ENCODE data around the gene ATP2B2.

Gene ATP2B2

DNA sequence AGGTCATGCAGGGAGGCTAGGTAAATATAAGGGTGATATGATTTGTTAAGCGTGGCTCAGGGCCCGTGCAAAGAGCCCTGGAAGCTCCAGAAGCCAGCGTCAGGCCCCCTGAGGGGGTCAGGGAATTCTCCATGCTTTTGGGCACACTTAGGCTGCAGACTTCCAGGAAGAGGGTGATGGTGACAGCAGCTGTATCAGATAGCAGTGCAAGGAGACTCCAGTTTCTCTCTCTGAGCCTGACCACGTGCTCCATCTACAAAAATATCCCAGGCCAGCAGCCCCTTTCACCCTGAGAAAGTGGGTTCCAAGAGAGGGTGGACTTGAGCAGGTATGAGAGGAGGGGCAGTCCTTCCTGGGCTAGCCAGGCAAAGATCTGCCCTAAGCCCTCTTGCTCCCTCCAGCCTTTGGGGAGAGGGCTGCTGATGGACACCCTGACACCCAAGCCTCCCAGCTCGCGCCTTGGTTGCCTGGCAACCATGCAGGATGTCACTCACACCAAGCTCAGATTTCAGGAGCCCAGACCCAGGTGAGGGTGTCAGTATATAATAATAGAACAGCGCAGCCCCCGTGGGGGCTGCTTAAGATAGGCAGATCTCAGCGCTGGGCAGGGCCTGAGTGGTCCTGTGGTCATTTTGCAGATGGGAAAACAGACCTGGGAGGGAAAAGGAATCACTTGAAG lies 35.8 kb downstream of the ATP2B2 start:
- DNase-seq (ENCODE audit: low spot score), result no peak

- no peak for DNase-seq (ENCODE audit: low spot score)
Measured at GRCh38 chr3:10468613-10469354, 36.6 kb downstream of the ATP2B2 start.

DNA sequence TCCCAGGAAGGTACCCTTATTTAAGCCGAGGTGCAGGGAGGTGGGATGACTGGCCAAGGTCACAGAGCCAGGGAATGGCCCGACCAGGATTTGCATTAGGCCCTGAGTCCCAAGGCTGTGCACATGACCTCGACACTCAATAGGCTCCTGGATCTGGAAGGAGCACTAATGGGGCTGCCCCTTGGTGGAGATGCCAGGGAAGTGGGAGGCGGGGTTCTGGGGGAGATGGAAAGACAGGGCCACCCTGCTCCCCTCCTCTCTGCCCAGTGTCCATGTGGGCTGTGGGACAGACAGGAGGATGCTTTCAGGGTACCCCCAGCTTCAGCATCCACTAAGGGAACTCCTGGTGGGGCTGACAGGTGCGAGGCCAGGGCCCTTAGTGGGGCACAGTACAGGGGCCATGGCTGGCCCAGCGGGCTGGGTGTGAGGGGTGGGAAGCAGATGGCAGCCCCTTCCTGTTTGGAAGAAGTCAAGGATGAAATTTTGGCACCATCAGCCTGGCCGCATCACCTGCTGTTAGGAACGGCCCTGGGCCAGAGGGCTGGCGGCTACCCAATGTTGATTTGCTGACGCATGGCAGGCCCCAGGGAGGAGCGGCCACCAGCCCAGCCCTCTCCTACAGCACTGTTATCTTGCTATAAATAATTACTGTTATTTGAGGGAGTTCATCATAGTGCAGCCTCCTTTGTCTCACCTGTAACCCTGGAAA lies 37.3 kb downstream of the ATP2B2 start:
- no peak for DNase-seq (ENCODE audit: low spot score)

- no peak for DNase-seq (ENCODE audit: low spot score)
Measured at GRCh38 chr3:10467204-10467603, 38.2 kb downstream of the ATP2B2 start.

DNA sequence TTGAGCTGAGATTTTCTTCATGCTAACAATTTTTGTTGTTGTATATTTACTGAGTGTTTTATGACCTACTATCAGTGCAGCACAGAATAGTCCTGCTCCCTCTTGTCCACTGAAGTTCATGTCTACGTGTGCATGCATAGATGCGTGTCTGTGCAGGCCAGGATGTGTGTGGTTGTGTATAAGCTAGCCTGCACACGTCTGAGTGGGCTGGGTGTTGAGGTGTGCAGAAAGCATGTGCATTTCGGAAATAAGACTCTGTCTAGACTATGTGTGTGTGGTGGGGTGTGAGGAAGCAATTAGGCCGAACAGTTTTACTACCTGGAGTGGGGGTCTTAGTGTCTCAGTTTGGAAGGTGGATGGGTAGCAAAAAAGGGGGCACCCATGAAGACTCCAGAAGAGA lies 39.2 kb downstream of the ATP2B2 start:
- DNase-seq (ENCODE audit: low spot score), result no peak

DNA sequence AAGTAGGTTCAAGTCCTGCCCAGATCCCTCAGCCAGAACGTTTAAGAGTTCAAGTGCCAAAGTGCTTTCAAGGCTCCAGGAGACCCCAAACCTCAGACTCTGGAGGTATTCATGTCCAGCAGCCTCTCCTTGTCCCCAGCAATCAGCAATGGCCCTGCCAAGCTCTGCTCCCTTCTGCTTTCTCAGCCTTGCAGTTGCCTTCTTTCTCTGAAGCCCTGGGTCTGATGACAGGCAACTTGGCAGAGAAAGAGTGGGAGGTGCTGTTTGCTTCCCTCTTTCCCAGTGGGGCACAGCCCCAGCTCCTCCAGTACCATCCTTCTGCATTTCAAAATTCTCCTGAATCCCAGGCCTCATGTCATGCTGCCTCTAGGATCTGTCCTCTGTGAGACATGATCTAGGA lies 40.2 kb downstream of the ATP2B2 start:
- DNase-seq (ENCODE audit: low spot score), result no peak

DNA sequence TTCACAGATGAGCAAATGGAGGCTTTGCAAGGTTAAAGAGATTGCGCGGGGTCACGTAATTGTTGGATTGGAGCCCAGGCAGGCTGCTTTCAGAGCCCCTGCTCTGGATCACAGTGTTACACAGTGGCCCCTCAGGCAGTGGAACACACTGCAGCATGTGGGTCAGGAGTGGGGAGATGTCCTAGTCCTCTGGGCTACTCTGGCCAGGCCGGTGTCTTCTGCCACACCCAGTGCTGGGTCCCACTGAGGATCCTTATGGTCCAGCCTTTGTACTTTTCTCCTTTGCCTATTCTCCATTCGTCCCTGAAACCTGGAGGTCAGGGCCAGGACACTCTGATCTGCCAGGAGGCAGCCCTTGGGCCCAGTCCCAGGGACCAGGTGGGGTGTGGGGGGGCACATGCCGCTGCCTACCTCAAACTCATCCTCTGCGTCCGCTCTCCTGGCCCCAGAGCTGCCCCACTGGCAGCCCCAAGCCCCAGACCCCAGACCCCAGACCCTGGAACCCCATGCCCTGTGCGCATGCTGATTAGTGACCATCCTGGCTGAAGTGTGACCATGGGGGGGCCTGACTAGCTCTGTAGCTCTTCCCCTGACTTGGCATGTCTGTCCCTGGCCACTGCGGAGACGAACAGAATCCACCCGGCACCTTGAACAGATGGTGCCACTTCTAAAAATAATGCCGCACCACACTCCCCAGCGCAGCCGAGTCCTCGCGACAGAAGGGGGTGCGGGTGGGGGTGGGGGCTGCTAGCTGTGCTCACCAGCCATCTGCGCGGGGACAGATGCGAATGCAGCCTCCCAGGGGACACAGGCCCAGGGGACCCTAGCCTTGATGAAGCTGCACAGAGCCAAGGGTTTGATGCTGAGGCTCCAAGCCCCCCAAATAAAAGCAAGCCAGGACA lies 41.6 kb downstream of the ATP2B2 start:
- peak; percentile 95 for DNase-seq (ENCODE audit: low spot score)

- no peak for DNase-seq (ENCODE audit: low spot score)
Measured at GRCh38 chr3:10462641-10463532, 42.5 kb downstream of the ATP2B2 start.

- no peak for DNase-seq (ENCODE audit: low spot score)
Measured at GRCh38 chr3:10460951-10461545, 44.3 kb downstream of the ATP2B2 start.

DNA sequence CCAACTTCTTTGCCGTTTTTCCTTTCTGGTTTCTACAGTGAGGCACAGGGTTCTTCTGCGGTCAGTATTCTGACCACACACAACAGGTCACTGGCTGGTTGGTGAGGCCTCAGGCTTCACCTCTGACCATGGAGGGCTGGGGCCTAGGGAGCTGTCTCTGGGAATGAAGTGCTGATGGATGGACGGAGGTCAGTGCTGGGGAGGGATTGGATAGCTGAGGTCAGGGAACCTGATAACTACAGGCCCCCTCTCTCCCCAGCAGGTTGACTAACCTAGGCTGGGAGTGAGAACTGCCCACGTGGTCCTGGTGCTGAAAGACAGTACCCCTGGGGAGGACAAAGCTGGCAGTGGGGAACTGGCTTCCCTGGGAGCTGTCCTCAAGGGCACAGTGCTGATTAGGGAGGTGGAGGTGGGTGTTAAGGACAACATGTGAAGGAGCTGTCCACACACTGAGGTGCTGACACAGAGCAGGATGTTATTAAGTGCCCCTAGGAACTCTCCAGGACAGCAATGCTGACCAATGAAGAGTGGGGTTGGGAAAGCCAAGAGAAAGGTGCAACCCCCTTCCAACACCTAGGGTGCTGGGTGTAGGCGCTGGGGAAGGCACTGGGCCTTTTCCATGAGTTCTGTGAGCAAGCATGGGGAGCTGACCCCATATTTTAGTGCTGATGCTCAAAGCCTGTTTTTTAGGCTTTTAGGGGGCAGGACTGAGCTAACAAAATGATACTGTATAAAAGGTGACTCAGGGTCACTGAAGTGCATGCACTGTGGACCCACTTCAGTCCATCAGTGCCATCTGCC lies 45.2 kb downstream of the ATP2B2 start:
- no peak for DNase-seq (ENCODE audit: low spot score)

DNA sequence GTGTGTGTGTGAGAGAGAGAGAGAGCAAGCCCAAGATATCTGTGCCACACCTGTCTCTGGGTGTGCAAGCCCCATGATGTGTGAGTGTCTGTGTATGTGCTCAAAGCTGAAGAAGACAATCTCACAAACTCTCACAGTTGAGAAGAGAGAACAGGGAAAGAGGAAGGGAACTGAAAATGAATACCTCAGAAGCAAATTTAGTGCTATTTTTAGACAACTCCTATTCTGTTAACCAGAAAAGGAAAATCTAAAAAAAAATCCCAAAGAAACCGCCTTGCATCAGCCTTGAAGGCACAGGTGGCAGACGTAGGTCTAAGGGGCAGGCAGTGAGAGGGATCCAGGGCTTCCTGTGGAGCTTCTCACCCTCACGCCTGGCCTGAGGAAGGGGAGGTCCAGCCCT lies 47.8 kb downstream of the ATP2B2 start:
- DNase-seq (ENCODE audit: low spot score), result no peak

DNA sequence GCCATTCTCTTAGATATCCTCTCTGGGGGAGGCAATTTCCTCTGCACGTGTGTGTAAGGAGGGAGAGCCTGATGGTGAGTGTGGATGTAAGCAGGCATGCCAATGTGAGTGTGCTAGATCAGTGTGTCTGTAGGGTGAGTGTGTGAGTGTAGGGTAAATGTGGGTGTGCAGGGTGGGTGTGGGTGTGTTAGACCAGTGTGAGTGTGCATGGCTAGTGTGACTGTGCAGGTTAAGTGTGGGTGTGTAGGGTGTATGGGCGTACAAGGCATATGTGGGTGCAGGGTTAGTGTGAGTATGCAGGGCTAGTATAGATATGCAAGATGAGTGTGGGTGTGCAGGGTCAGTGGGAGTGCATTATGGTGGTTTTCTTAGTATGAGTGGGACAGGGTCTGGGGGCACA lies 48.4 kb downstream of the ATP2B2 start:
- DNase-seq (ENCODE audit: low spot score), result no peak

- DNase-seq (ENCODE audit: low spot score), result no peak
Measured at GRCh38 chr3:10455545-10455914, 49.9 kb downstream of the ATP2B2 start.

DNA sequence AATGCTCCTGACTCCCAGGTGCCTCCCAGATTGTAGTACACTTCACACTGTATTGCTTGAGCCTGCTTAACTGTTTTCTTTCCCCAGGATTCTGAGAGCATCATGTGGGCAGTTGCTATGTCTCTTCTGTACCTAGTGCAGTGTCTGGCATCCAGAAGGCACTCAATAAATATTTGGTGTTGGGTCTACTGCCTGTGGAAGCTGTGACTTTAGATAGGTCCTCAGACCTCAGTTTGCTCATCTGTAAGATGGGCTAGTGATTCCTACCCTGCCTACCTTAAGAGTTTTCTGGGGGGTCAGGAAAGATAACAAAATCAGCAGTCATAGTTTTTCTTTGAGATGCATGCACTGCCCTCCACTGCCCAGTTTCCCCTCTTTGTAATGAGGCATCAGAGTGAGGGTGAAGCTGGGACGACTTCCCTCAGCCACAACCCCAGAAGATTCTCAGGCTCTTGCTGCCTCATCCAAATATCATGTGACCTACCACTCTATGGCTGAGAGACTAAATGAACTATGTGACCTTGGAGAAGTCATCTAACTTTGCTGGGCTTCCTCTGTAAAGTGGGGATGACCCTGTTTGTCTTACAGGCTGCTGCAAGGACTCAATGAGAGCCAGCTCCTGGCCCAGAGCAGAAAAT lies 50.4 kb downstream of the ATP2B2 start:
- DNase-seq (ENCODE audit: low spot score), result no peak

- peak; percentile 81 for DNase-seq (ENCODE audit: low spot score)
Measured at GRCh38 chr3:10453431-10454163, 51.8 kb downstream of the ATP2B2 start.

- DNase-seq (ENCODE audit: low spot score), result peak; percentile 70
Measured at GRCh38 chr3:10450494-10451440, 54.6 kb downstream of the ATP2B2 start.

- DNase-seq (ENCODE audit: low spot score), result no peak
Measured at GRCh38 chr3:10449436-10449835, 56.0 kb downstream of the ATP2B2 start.

GRCh38 chr3:10448544-10448943 lies 56.8 kb downstream of the ATP2B2 start:
- DNase-seq (ENCODE audit: low spot score), result no peak

Measured in D341Med (cell line).